ENCODE measurements around the gene AADACL4.

AADACL4 gene

GRCh38 chr1:12696658-12697057 lies 52.8 kb downstream of the AADACL4 start:
- H3K4me3 ChIP-seq (ENCODE audit: low read length): no peak overlapping the region
- no peaks in the 10 kb centered on the region for H4K20me1 ChIP-seq (ENCODE audit: control insufficient read depth, insufficient read depth, low read depth, low read length)
- peaks cover 6% of the 10 kb centered on the region; the same call in 1 of the 2 replicates for H3K27me3 ChIP-seq (ENCODE audit: control insufficient read depth, low read length)
- H3K9me3 ChIP-seq (ENCODE audit: control insufficient read depth, insufficient read depth, low read length): no peaks in the 10 kb centered on the region
- H3K4me2 ChIP-seq (ENCODE audit: low read length): no peak overlapping the region
- H3K27ac ChIP-seq (ENCODE audit: low read depth, low read length): no peak overlapping the region
- TF ChIP-seq CTCF (IDR thresholded peaks at IDR 0.05; ENCODE audit: low read depth, low read length, poor library complexity, severe bottlenecking) (no peak), EZH2phosphoT487 (IDR thresholded peaks at IDR 0.05; ENCODE audit: borderline replicate concordance, low read length) (no peak)
- no peaks in the 10 kb centered on the region for H3K4me1 ChIP-seq (ENCODE audit: control insufficient read depth, low read length)
- H3F3A ChIP-seq (ENCODE audit: control insufficient read depth, insufficient read depth): no peaks in the 10 kb centered on the region
- H3K36me3 ChIP-seq (ENCODE audit: control insufficient read depth, low read length): no peaks in the 10 kb centered on the region
- no peaks in the 10 kb centered on the region for H3K79me2 ChIP-seq (ENCODE audit: control insufficient read depth, low read length)
- no peaks in the 10 kb centered on the region for H3K9me2 ChIP-seq (replicated peaks; ENCODE audit: control insufficient read depth, low read length)

GRCh38 chr1:12697397-12697796 lies 53.5 kb downstream of the AADACL4 start:
- H3K4me3 ChIP-seq (ENCODE audit: low read length): no peak overlapping the region
- H3F3A ChIP-seq (ENCODE audit: control insufficient read depth, insufficient read depth): no peaks in the 10 kb centered on the region
- no peaks in the 10 kb centered on the region for H3K4me1 ChIP-seq (ENCODE audit: control insufficient read depth, low read length)
- no peaks in the 10 kb centered on the region for H3K79me2 ChIP-seq (ENCODE audit: control insufficient read depth, low read length)
- H4K20me1 ChIP-seq (ENCODE audit: control insufficient read depth, insufficient read depth, low read depth, low read length): no peaks in the 10 kb centered on the region
- no peaks in the 10 kb centered on the region for H3K36me3 ChIP-seq (ENCODE audit: control insufficient read depth, low read length)
- no peak overlapping the region for H3K4me2 ChIP-seq (ENCODE audit: low read length)
- no peaks in the 10 kb centered on the region for H3K9me3 ChIP-seq (ENCODE audit: control insufficient read depth, insufficient read depth, low read length)
- H3K27me3 ChIP-seq (ENCODE audit: control insufficient read depth, low read length): peaks cover 6% of the 10 kb centered on the region; the same call in 1 of the 2 replicates
- TF ChIP-seq EZH2phosphoT487 (IDR thresholded peaks at IDR 0.05; ENCODE audit: borderline replicate concordance, low read length): no peak
- no peak for TF ChIP-seq CTCF (IDR thresholded peaks at IDR 0.05; ENCODE audit: low read depth, low read length, poor library complexity, severe bottlenecking)
- no peak overlapping the region for H3K27ac ChIP-seq (ENCODE audit: low read depth, low read length)
- no peaks in the 10 kb centered on the region for H3K9me2 ChIP-seq (replicated peaks; ENCODE audit: control insufficient read depth, low read length)

GRCh38 chr1:12703821-12704451 lies 60.1 kb downstream of the AADACL4 start:
- Histone ChIP-seq H3K27ac (ENCODE audit: low read depth, low read length) (no peak overlapping the region), H4K20me1 (ENCODE audit: control insufficient read depth, insufficient read depth, low read depth, low read length) (no peaks in the 10 kb centered on the region), H3K4me1 (ENCODE audit: control insufficient read depth, low read length) (no peaks in the 10 kb centered on the region), H3K9me2 (replicated peaks; ENCODE audit: control insufficient read depth, low read length) (no peaks in the 10 kb centered on the region), H3K27me3 (ENCODE audit: control insufficient read depth, low read length) (peaks cover 6% of the 10 kb centered on the region; the same call in 1 of the 2 replicates), H3F3A (ENCODE audit: control insufficient read depth, insufficient read depth) (no peaks in the 10 kb centered on the region), H3K9me3 (ENCODE audit: control insufficient read depth, insufficient read depth, low read length) (no peaks in the 10 kb centered on the region), H3K79me2 (ENCODE audit: control insufficient read depth, low read length) (no peaks in the 10 kb centered on the region), H3K4me2 (ENCODE audit: low read length) (no peak overlapping the region), H3K36me3 (ENCODE audit: control insufficient read depth, low read length) (no peaks in the 10 kb centered on the region), H3K4me3 (ENCODE audit: low read length) (no peak overlapping the region)
- TF ChIP-seq CTCF (IDR thresholded peaks at IDR 0.05; ENCODE audit: low read depth, low read length, poor library complexity, severe bottlenecking): no peak
- TF ChIP-seq EZH2phosphoT487 (IDR thresholded peaks at IDR 0.05; ENCODE audit: borderline replicate concordance, low read length): no peak
